GM12875 (cell line): ENCODE results near the gene CEMIP.

Experiments used
- H3K4me3 ChIP-seq: one replicate; pipeline ENCODE4 v1.5.1; 2011; ENCODE audit warnings: low read depth, low read length, control low read depth
- TF ChIP-seq, protein P1 (sequence below): IDR thresholded peaks from 2 replicates; pipeline ENCODE4 v1.5.1; 2011; ENCODE audit warnings: low read depth, mild to moderate bottlenecking, control low read depth, inconsistent platforms, low read length, moderate library complexity, borderline replicate concordance; ENCODE audit not compliant: insufficient read depth

The CEMIP gene

DNA sequence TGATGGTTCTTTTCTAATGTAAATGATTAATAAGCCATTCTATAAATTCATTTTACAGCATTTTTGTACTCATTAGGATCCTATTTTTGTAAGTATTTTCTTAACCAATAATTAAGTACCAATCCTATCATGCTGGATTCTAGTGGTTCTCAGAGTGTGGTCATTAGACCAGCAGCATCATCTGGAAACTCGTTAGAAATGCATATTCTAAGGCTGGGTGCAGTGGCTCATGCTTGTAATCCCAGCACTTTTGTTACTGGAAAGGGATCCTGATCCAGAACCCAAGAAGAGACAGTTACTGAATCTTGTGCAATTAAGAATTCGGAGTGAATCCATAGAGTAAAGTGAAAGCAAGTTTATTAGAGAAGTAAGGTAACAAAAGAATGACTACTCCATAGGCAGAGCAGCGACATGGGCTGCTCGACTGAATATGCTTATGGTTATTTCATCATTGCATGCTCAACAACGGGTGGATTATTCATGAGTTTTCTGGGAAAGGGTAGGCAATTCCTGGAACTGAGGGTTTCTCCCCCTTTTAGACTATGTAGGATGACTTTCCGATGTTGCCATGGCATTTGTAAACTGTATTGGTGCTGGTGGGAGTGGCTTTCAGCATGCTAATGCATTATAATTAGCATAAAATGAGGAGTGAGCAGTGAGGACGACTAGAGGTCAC, 9.9 kb upstream of the CEMIP start:
- TF ChIP-seq, protein P1, sequence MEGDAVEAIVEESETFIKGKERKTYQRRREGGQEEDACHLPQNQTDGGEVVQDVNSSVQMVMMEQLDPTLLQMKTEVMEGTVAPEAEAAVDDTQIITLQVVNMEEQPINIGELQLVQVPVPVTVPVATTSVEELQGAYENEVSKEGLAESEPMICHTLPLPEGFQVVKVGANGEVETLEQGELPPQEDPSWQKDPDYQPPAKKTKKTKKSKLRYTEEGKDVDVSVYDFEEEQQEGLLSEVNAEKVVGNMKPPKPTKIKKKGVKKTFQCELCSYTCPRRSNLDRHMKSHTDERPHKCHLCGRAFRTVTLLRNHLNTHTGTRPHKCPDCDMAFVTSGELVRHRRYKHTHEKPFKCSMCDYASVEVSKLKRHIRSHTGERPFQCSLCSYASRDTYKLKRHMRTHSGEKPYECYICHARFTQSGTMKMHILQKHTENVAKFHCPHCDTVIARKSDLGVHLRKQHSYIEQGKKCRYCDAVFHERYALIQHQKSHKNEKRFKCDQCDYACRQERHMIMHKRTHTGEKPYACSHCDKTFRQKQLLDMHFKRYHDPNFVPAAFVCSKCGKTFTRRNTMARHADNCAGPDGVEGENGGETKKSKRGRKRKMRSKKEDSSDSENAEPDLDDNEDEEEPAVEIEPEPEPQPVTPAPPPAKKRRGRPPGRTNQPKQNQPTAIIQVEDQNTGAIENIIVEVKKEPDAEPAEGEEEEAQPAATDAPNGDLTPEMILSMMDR: no peak
- no peak overlapping the region for H3K4me3 ChIP-seq

DNA sequence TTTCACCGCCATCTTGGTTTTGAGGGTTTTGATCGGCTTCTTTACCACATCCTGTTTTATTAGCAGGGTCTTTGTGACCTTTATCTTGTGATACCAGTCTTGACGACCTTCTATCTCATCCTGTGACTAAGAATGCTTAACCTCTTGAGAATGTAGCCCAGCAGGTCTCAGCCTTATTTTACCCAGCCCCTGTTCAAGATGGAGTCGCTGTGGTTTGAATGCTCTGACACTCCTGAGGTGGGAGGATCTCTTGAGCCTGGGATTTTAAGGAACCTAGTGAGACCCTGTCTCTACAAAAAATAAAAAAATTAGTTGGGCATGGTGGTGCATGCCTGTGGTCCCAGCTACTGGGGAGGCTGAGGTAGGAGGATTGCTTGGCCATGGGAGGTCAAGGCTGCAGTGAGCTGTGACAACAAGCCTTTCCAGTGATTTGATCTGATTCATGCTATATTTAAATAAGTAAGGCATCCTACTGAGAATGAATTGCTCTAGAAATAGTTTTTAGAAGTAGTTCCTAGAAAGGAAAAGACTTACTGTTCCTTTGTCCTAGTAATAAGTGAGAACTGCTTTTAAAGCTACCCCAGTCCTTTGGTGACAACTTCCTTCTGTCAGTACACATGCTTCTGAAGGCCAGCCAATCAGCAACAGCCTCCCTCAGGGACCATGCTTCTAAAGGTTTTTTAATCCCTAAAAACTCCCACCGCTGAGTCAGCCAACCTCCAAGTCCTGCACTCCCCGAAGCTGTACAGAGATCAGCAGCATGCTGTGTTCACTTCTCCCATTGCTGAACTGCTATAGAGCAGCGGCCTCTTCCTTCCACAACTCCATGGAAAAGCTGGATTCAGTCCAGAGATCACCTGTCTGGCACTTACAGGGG, 9.1 kb upstream of the CEMIP start:
- TF ChIP-seq, protein P1: no peak
- no peak overlapping the region for H3K4me3 ChIP-seq

DNA sequence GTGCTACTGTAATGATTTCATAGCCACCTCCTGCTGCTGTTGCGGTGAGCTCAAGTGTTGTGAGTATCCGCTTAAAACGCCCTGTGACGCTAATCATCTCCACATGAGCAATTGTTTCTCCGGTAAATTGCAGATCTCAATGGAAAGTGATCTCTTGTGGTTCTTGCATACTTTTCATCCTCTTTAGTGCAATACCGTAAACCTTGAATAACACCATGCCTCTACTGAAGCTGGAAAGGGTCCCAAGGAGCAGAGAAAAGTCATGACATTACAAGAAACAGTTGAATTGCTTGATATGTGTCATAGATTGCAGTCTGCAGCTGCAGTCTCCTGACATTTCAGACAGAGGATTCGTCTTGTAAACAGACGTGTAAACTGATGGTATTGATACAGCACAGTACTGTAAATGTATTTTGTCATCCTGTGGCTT, 6.0 kb upstream of the CEMIP start:
- TF ChIP-seq, protein P1: no peak
- no peak overlapping the region for H3K4me3 ChIP-seq

DNA sequence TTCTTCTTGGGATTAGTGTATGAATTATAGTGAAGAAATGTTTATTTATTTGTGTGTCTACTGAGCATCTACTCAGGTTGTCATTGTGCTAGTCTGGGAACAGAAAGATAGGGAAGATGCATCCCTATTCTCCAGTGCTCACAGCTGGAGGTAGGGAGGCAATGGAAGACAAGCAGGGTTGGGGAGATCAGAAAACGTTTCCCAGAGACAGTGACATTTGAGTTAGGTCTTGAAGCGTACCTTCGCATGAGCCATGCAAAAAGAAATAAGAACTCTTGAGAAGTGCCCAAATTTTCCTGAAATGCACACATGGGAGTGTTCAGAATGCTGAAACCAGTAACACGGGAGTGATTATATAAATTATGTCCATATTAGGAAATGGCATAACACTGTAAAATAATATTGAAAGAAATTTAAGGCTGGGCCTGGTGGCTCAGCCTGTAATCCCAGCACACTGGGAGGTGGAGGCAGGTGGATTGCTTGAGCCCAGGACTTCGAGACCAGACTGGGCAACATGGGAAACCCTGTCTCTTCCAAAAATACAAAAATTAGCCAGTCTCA, 5.3 kb upstream of the CEMIP start:
- no peak overlapping the region for H3K4me3 ChIP-seq
- TF ChIP-seq, protein P1: no peak

DNA sequence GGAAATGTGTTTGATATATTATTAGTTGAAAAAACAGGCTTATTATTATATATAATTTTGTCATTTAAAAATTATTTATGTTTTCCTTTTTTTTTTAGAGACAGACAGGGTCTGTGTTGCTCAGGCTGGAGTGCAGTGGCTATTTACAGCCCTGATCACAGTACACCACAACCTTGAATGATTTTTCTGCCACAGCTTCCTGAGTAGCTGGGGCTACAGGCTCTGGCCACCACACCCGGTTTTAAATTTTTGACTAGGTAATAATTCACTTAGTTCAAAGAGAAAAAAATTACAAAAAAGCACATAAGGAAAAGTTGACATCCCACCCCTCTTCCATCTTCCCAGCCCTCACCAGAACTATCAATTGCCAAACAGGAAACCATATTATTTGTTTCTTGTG, 4.7 kb upstream of the CEMIP start:
- TF ChIP-seq, protein P1: no peak
- no peak overlapping the region for H3K4me3 ChIP-seq

DNA sequence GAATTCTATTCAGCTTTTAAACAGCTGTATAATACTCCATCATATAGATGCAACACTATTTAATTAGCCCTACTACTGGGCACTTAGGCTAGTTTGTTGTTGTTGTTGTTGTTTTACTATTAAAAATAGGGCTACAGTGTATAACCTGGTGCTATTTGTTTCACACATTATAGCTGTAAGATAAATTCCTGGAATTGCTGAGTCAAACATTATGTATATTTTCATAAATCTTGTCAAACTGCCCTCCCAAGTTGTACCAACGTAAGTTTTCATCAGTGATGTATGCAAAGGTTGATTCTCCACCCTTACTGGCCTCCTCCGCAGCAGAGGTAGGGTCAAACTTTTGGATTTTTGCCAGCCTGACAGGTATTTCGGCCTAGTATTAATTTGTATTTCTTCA, 3.8 kb upstream of the CEMIP start:
- no peak overlapping the region for H3K4me3 ChIP-seq
- TF ChIP-seq, protein P1: no peak
